SK-N-MC (cell line): ENCODE data around the gene TP53I11.

Experiments used
- DNase-seq: peaks from one replicate; pipeline ENCODE4 v3.0.0-alpha.2; 2011; ENCODE audit warnings: low read depth, low spot score
- H3K27ac ChIP-seq: fragments of 200-600 bp; sonication (generic); 2 replicates; pipeline ENCODE4 v1.5.1; 2016; ENCODE audit warnings: mixed run types
- H3K36me3 ChIP-seq: fragments of 200-600 bp; sonication (generic); 2 replicates; pipeline ENCODE4 v1.6.1; 2017; ENCODE audit warnings: antibody characterized with exemption, low read length, mixed read lengths; ENCODE audit not compliant: insufficient read depth
- H3K4me3 ChIP-seq: fragments of 200-600 bp; sonication (generic); 2 replicates; pipeline ENCODE4 v1.5.1; 2016
- H3K9ac ChIP-seq: fragments of 200-600 bp; sonication (generic); 2 replicates; pipeline ENCODE4 v1.8.0; 2017; ENCODE audit warnings: mixed run types, mixed read lengths; ENCODE audit not compliant: insufficient read length
- H3K9me3 ChIP-seq: fragments of 200-600 bp; sonication (generic); 2 replicates; pipeline ENCODE4 v1.6.1; 2017; ENCODE audit warnings: low read depth, mild to moderate bottlenecking, antibody characterized with exemption, low read length, moderate library complexity, mixed read lengths
- EZH2 ChIP-seq: fragments of 200-600 bp; sonication (generic); IDR thresholded peaks from one replicate; pipeline ENCODE4 v1.6.1; 2017; ENCODE audit warnings: antibody characterized with exemption
- FOXP2 ChIP-seq: optimal IDR thresholded peaks from 2 replicates; pipeline ENCODE3; 2011; ENCODE audit warnings: mild to moderate bottlenecking, moderate library complexity; ENCODE audit not compliant: insufficient read depth; ENCODE audit errors: extremely low read length, control extremely low read depth
- POLR2AphosphoS5 ChIP-seq: IDR thresholded peaks from 2 replicates; pipeline ENCODE4 v1.6.1; 2012; ENCODE audit warnings: mild to moderate bottlenecking, low read depth, low read length, borderline replicate concordance

The TP53I11 gene

GRCh38 chr11:44920451-44920850 is 30.2 kb downstream of the TP53I11 start:
- no peak overlapping the region for H3K4me3 ChIP-seq
- H3K9me3 ChIP-seq = no peaks in the 10 kb centered on the region
- TF ChIP-seq EZH2 (no peak), POLR2AphosphoS5 (no peak), FOXP2 (no peak)
- DNase-seq = no peak
- no peak overlapping the region for H3K27ac ChIP-seq
- H3K36me3 ChIP-seq = no peaks in the 10 kb centered on the region
- H3K9ac ChIP-seq = no peak overlapping the region

GRCh38 chr11:44917741-44918140 is 32.9 kb downstream of the TP53I11 start:
- no peak overlapping the region for H3K9ac ChIP-seq
- no peaks in the 10 kb centered on the region for H3K9me3 ChIP-seq
- no peaks in the 10 kb centered on the region for H3K36me3 ChIP-seq
- no peak for DNase-seq
- TF ChIP-seq FOXP2 (no peak), POLR2AphosphoS5 (no peak), EZH2 (no peak)
- no peak overlapping the region for H3K4me3 ChIP-seq
- no peak overlapping the region for H3K27ac ChIP-seq

GRCh38 chr11:44916801-44917385 is 33.8 kb downstream of the TP53I11 start:
- no peak for TF ChIP-seq FOXP2
- no peak for TF ChIP-seq EZH2
- no peak for TF ChIP-seq POLR2AphosphoS5
- Histone ChIP-seq H3K9me3 (no peaks in the 10 kb centered on the region), H3K9ac (no peak overlapping the region), H3K4me3 (no peak overlapping the region), H3K27ac (no peak overlapping the region), H3K36me3 (no peaks in the 10 kb centered on the region)
- no peak for DNase-seq

GRCh38 chr11:44916331-44916730 is 34.4 kb downstream of the TP53I11 start:
- H3K36me3 ChIP-seq = no peaks in the 10 kb centered on the region
- no peaks in the 10 kb centered on the region for H3K9me3 ChIP-seq
- no peak overlapping the region for H3K4me3 ChIP-seq
- no peak overlapping the region for H3K27ac ChIP-seq
- DNase-seq = no peak
- no peak overlapping the region for H3K9ac ChIP-seq
- TF ChIP-seq EZH2 (no peak), FOXP2 (no peak), POLR2AphosphoS5 (no peak)

- Histone ChIP-seq H3K9me3 (no peaks in the 10 kb centered on the region), H3K9ac (no peak overlapping the region), H3K36me3 (no peaks in the 10 kb centered on the region), H3K4me3 (no peak overlapping the region), H3K27ac (no peak overlapping the region)
- no peak for TF ChIP-seq EZH2
- TF ChIP-seq POLR2AphosphoS5 = no peak
- no peak for TF ChIP-seq FOXP2
- DNase-seq = no peak
Measured at GRCh38 chr11:44915621-44916020, 35.1 kb downstream of the TP53I11 start.

GRCh38 chr11:44915004-44915403 is 35.7 kb downstream of the TP53I11 start:
- Histone ChIP-seq H3K9ac (no peak overlapping the region), H3K9me3 (no peaks in the 10 kb centered on the region), H3K27ac (no peak overlapping the region), H3K36me3 (no peaks in the 10 kb centered on the region), H3K4me3 (no peak overlapping the region)
- no peak for DNase-seq
- TF ChIP-seq FOXP2 (no peak), EZH2 (no peak), POLR2AphosphoS5 (no peak)

- no peaks in the 10 kb centered on the region for H3K9me3 ChIP-seq
- TF ChIP-seq EZH2 = no peak
- no peak for TF ChIP-seq POLR2AphosphoS5
- no peak for TF ChIP-seq FOXP2
- no peak for DNase-seq
- no peak overlapping the region for H3K9ac ChIP-seq
- no peak overlapping the region for H3K4me3 ChIP-seq
- no peak overlapping the region for H3K27ac ChIP-seq
- H3K36me3 ChIP-seq = no peaks in the 10 kb centered on the region
Measured at GRCh38 chr11:44914105-44914504, 36.6 kb downstream of the TP53I11 start.

- TF ChIP-seq FOXP2 = no peak
- TF ChIP-seq EZH2 = no peak
- TF ChIP-seq POLR2AphosphoS5 = no peak
- no peaks in the 10 kb centered on the region for H3K9me3 ChIP-seq
- DNase-seq = no peak
- H3K9ac ChIP-seq = no peak overlapping the region
- H3K36me3 ChIP-seq = no peaks in the 10 kb centered on the region
- no peak overlapping the region for H3K27ac ChIP-seq
- H3K4me3 ChIP-seq = no peak overlapping the region
Measured at GRCh38 chr11:44913502-44913901, 37.2 kb downstream of the TP53I11 start.
